ENCODE measurements around the gene SLCO2B1. TPM values are rescaled to one million over a fixed set of nuclear protein-coding genes. Genes with fewer than 3 reads are reported as not detected.

Gene SLCO2B1
- total RNA-seq, 1 donor from 2014 or later: 3.5 TPM

DNA sequence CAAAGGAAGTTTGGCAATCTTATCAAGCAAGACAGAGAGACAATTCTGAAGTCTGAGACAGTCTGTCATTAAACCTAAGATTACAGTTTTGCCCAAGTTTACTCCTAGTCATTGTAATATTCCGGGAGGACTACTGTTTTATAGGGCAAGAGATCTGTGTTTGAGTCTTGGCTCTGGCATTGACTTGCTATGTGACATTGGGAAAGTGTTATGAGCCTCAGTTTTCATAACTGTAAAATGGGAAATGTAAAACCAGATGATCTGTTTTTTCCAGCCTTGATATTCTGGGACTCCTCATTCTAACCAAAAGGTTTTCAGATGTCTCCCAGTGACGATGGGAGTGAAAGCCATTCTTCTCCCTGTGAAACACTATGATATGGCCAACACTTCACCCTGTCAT is 24.3 kb upstream of the SLCO2B1 start:
- Mint-ChIP-seq H3K27ac (ENCODE audit: unreplicated experiment) (no peak overlapping the region), H3K27me3 (ENCODE audit: unreplicated experiment) (no peaks in the 10 kb centered on the region), H3K9me3 (ENCODE audit: unreplicated experiment) (no peaks in the 10 kb centered on the region), H3K36me3 (ENCODE audit: low read depth, unreplicated experiment) (peaks cover 5% of the 10 kb centered on the region), H3K4me1 (ENCODE audit: unreplicated experiment) (no peaks in the 10 kb centered on the region), H3K4me3 (ENCODE audit: unreplicated experiment) (no peak overlapping the region)
- no peak for DNase-seq (ENCODE audit: low spot score)
- no peak for TF ChIP-seq CTCF (IDR thresholded peaks at IDR 0.05; ENCODE audit: unreplicated experiment)

DNA sequence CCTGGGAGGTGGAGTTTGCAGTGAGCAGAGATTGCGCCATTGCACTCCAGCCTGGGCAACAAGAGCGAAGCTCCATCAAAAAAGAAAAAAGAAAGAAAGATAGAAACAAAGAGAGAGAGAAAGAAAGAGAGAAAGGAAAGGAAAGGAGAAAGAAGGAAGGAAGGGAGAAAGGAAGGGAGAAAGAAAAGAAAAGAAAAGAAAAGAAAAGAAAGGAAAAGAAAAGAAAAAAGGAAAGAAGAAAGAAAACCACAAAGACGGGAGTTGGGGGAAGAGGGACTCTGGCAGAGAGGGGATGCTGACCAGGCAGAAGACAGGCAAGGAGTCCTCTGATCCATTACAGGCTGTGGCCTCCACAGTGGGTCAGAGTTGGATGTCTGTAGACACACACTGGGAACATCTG is 18.8 kb upstream of the SLCO2B1 start:
- H3K27ac Mint-ChIP-seq (ENCODE audit: unreplicated experiment): no peak overlapping the region
- no peak for DNase-seq (ENCODE audit: low spot score)
- TF ChIP-seq CTCF (IDR thresholded peaks at IDR 0.05; ENCODE audit: unreplicated experiment): no peak
- H3K36me3 Mint-ChIP-seq (ENCODE audit: low read depth, unreplicated experiment): peaks cover 9% of the 10 kb centered on the region
- peaks cover 4% of the 10 kb centered on the region for H3K4me1 Mint-ChIP-seq (ENCODE audit: unreplicated experiment)
- H3K4me3 Mint-ChIP-seq (ENCODE audit: unreplicated experiment): no peak overlapping the region
- peaks cover 3% of the 10 kb centered on the region for H3K27me3 Mint-ChIP-seq (ENCODE audit: unreplicated experiment)
- H3K9me3 Mint-ChIP-seq (ENCODE audit: unreplicated experiment): no peaks in the 10 kb centered on the region

- no peak for TF ChIP-seq CTCF (IDR thresholded peaks at IDR 0.05; ENCODE audit: unreplicated experiment)
- peaks cover 5% of the 10 kb centered on the region for H3K27me3 Mint-ChIP-seq (ENCODE audit: unreplicated experiment)
- H3K9me3 Mint-ChIP-seq (ENCODE audit: unreplicated experiment): no peaks in the 10 kb centered on the region
- H3K4me3 Mint-ChIP-seq (ENCODE audit: unreplicated experiment): no peak overlapping the region
- DNase-seq (ENCODE audit: low spot score): no peak
- peaks cover 5% of the 10 kb centered on the region for H3K36me3 Mint-ChIP-seq (ENCODE audit: low read depth, unreplicated experiment)
- peak overlapping the region; percentile 7 for H3K27ac Mint-ChIP-seq (ENCODE audit: unreplicated experiment)
- peaks cover 4% of the 10 kb centered on the region for H3K4me1 Mint-ChIP-seq (ENCODE audit: unreplicated experiment)
Measured at GRCh38 chr11:75133976-75134375, 16.9 kb upstream of the SLCO2B1 start.

GRCh38 chr11:75135021-75135650 is 15.8 kb upstream of the SLCO2B1 start:
- Mint-ChIP-seq H3K4me3 (ENCODE audit: unreplicated experiment) (no peak overlapping the region), H3K27ac (ENCODE audit: unreplicated experiment) (no peak overlapping the region), H3K36me3 (ENCODE audit: low read depth, unreplicated experiment) (peaks cover 5% of the 10 kb centered on the region), H3K27me3 (ENCODE audit: unreplicated experiment) (peaks cover 5% of the 10 kb centered on the region), H3K9me3 (ENCODE audit: unreplicated experiment) (no peaks in the 10 kb centered on the region), H3K4me1 (ENCODE audit: unreplicated experiment) (peaks cover 4% of the 10 kb centered on the region)
- no peak for TF ChIP-seq CTCF (IDR thresholded peaks at IDR 0.05; ENCODE audit: unreplicated experiment)
- DNase-seq (ENCODE audit: low spot score): no peak

DNA sequence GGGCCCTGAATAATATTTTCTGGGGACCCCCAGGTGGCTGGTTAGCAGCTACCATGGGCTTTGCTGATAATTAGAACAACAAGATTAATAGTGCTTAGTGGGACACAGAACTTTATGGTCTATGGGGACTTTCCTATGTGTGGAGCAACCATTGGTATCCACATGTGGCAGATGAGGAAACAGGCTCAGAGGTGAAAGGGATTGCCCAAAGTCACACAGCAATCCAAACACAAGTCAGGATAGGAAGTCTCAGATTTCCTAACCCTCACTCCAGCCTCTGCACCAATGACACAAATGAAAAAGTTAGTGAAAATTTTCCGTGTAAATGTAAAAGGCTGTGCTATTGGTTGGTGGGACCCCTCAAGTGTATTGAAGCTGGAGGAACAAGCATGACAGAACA is 15.3 kb upstream of the SLCO2B1 start:
- Mint-ChIP-seq H3K36me3 (ENCODE audit: low read depth, unreplicated experiment) (peaks cover 5% of the 10 kb centered on the region), H3K27ac (ENCODE audit: unreplicated experiment) (no peak overlapping the region), H3K9me3 (ENCODE audit: unreplicated experiment) (no peaks in the 10 kb centered on the region), H3K4me3 (ENCODE audit: unreplicated experiment) (no peak overlapping the region), H3K4me1 (ENCODE audit: unreplicated experiment) (peaks cover 4% of the 10 kb centered on the region), H3K27me3 (ENCODE audit: unreplicated experiment) (peaks cover 5% of the 10 kb centered on the region)
- DNase-seq (ENCODE audit: low spot score): no peak
- TF ChIP-seq CTCF (IDR thresholded peaks at IDR 0.05; ENCODE audit: unreplicated experiment): no peak
